B cell (primary cell): Measurements from ENCODE around the gene PLIN5. TPM values are rescaled to one million over a fixed set of nuclear protein-coding genes. Genes with fewer than 3 reads are reported as not detected.

Source experiments
- ATAC-seq: fragments of 200-7000 bp; cut with Tn5 transposase; one replicate; pipeline ENCODE4 v1.10.0; 2021; ENCODE audit warnings: low read depth, mild to moderate bottlenecking, moderate number of reproducible peaks, moderate library complexity
- CTCF ChIA-PET: fragments of 350-600 bp; sonication (Branson Sonifier 250); formaldehyde crosslinking; loops from one replicate; lab custom pipeline; 2021; ENCODE audit warnings: antibody characterized with exemption, inconsistent platforms; lab: Charles Lee
- POLR2A ChIA-PET: fragments of 350-600 bp; sonication (Branson Sonifier 250); formaldehyde crosslinking; loops from one replicate; lab custom pipeline; 2021; ENCODE audit warnings: antibody characterized with exemption; lab: Charles Lee
- DNase-seq: peaks from one replicate; pipeline ENCODE4 v3.0.0; 2013
- H2AFZ ChIP-seq: 2 replicates; pipeline ENCODE4 v1.6.1; 2012; ENCODE audit warnings: mild to moderate bottlenecking, low read depth, low read length; ENCODE audit not compliant: insufficient read depth, poor library complexity, severe bottlenecking
- H3K27ac ChIP-seq, 2 donors: 1 replicate in 1 of 2; 2 replicates in 1 of 2; pipeline ENCODE4 v1.5.1; 2012 to 2013; ENCODE audit warnings: low read length in 2 of 2, mild to moderate bottlenecking in 2 of 2, moderate library complexity in 1 of 2
- H3K27me3 ChIP-seq, 4 experiments: fragments of 200-600 bp in 1 of 4; sonication (generic) in 1 of 4; replicated peaks in 1 of 4; 1 replicate in 2 of 4; 2 replicates in 2 of 4; pipeline versions ENCODE4 v1.6.1 to v1.7.0; 2013 to 2016; ENCODE audit warnings: low read length in 3 of 4, mild to moderate bottlenecking in 2 of 4, mixed read lengths in 1 of 4, moderate library complexity in 1 of 4; ENCODE audit not compliant: insufficient read depth in 4 of 4, control insufficient read depth in 3 of 4; ENCODE audit errors: control extremely low read depth in 1 of 4
- H3K36me3 ChIP-seq, 2 experiments: replicated peaks in 1 of 2; 1 replicate in 1 of 2; 2 replicates in 1 of 2; pipeline versions ENCODE4 v1.6.1 to v1.7.1; 2013; ENCODE audit warnings: low read length in 1 of 2; ENCODE audit not compliant: insufficient read depth in 2 of 2, control insufficient read depth in 1 of 2; ENCODE audit errors: control extremely low read depth in 1 of 2, extremely low read depth in 1 of 2
- H3K4me1 ChIP-seq, 2 donors: fragments of 200-600 bp in 1 of 2; sonication (generic) in 1 of 2; 1 replicate in 1 of 2; 2 replicates in 1 of 2; pipeline versions ENCODE4 v1.5.1 to v1.6.1; 2013 to 2017; ENCODE audit warnings: low read length in 2 of 2; ENCODE audit not compliant: control insufficient read depth in 2 of 2, insufficient read depth in 2 of 2
- H3K4me2 ChIP-seq: replicated peaks from 2 replicates; pipeline ENCODE3; 2012; ENCODE audit warnings: mild to moderate bottlenecking, low read depth, low read length; ENCODE audit not compliant: poor library complexity, severe bottlenecking
- H3K4me3 ChIP-seq, 5 experiments: fragments of 200-600 bp in 1 of 5; sonication (generic) in 1 of 5; 1 replicate in 3 of 5; 2 replicates in 2 of 5; pipeline versions ENCODE4 v1.5.1 to v1.7.0; 2011 to 2016; ENCODE audit warnings: low read length in 4 of 5, mild to moderate bottlenecking in 4 of 5, low read depth in 2 of 5, control low read depth in 1 of 5, moderate library complexity in 1 of 5; ENCODE audit not compliant: insufficient read depth in 1 of 5; ENCODE audit errors: control extremely low read depth in 1 of 5, extremely low read depth in 1 of 5
- H3K79me2 ChIP-seq: fragments of 200-600 bp; sonication (generic); one replicate; pipeline ENCODE4 v1.6.0; 2016; ENCODE audit warnings: low read length; ENCODE audit not compliant: control insufficient read depth, insufficient read depth
- H3K9ac ChIP-seq: fragments of 200-600 bp; sonication (generic); 2 replicates; pipeline ENCODE4 v1.6.1; 2017; ENCODE audit warnings: mild to moderate bottlenecking, low read length, moderate library complexity
- H3K9me3 ChIP-seq, 3 donors: one replicate each; pipeline versions ENCODE4 v1.6.1 to v1.7.1; 2013; ENCODE audit warnings: low read length in 2 of 3; ENCODE audit not compliant: control insufficient read depth in 2 of 3, insufficient read depth in 1 of 3; ENCODE audit errors: control extremely low read depth in 1 of 3
- H4K20me1 ChIP-seq: 2 replicates; pipeline ENCODE4 v1.6.0; 2012; ENCODE audit warnings: mild to moderate bottlenecking, low read length; ENCODE audit not compliant: insufficient read depth, control insufficient read depth, poor library complexity, severe bottlenecking
- H3K27ac Mint-ChIP-seq: one replicate; pipeline ENCODE4 v1.8.0; 2021; ENCODE audit warnings: mixed read lengths
- H3K27me3 Mint-ChIP-seq: one replicate; pipeline ENCODE4 v1.8.0; 2021; ENCODE audit warnings: mixed read lengths
- H3K4me1 Mint-ChIP-seq: one replicate; pipeline ENCODE4 v1.8.0; 2021; ENCODE audit warnings: mixed read lengths
- H3K4me3 Mint-ChIP-seq: one replicate; pipeline ENCODE4 v1.8.0; 2021; ENCODE audit warnings: mixed read lengths
- H3K9me3 Mint-ChIP-seq: one replicate; pipeline ENCODE4 v1.8.0; 2022; ENCODE audit warnings: mixed read lengths; ENCODE audit not compliant: insufficient read depth
- EZH2 ChIP-seq: IDR thresholded peaks from 2 replicates; pipeline ENCODE4 v1.6.1; 2012; ENCODE audit warnings: borderline replicate concordance, low read depth, mild to moderate bottlenecking, moderate library complexity, low read length; ENCODE audit not compliant: insufficient read depth, poor library complexity, severe bottlenecking
- WGBS: methylation state at CpG from one replicate; pipeline ENCODE4 v1.1.5; 2013; ENCODE audit warnings: missing lambda C conversion rate; ENCODE audit not compliant: insufficient coverage; 5-methylcytosine and 5-hydroxymethylcytosine counted together
- intact Hi-C: fragments of 100-400 bp; cut with micrococcal nuclease; formaldehyde crosslinking; loops from one replicate; pipeline ENCODE4 v1.10.0; 2022
- polyA plus RNA-seq: library from polyadenylated mRNA; depleted of rRNA; stranded (reverse); fragments of >200 nt; gene quantifications from 2 replicates; pipeline ENCODE4 v1.2.3, GENCODE V29; 2012
- total RNA-seq, 2 donors: library from RNA; stranded (reverse); fragments of 120-200 nt in 1 of 2; gene quantifications; 1 replicate in 1 of 2; 2 replicates in 1 of 2; pipeline versions ENCODE4 v1.2.3 to v1.2.4, GENCODE V29; 2013 to 2022
- TF ChIP-seq, protein P1 (sequence below): fragments of 200-600 bp; IDR thresholded peaks from one replicate; pipeline ENCODE4 v1.8.0; 2022; ENCODE audit warnings: antibody characterized with exemption, mild to moderate bottlenecking

PLIN5 gene
- total and polyA plus RNA-seq, 2 donors (not counting 1 experiment from before 2014, with no cell fraction given): 0.15 to 0.27 TPM

DNA sequence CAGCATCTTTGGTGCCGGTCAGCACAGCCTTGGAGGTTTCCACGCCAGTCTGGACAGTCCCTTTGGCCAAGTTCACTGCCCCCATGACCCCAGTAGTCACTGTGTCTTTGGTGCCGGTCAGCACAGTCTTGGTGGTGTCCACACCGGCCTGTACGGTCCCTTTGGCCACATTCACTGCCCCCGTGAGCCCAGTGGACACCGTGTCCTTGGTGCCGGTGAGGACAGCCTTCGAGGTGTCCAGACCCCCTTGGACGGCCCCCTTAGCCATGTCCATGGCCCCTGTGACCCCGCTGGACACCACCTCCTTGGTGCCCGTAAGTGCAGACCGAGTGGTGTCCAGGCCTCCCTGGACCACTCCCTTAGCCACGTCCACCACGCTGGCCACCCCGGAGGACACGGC lies 21.8 kb downstream of the PLIN5 start:
- WGBS: 92% methylated on average over 17 of the region's 17 CpGs
- CTCF ChIA-PET: no interaction called here
- DNase-seq (no peak), ATAC-seq (no peak)
- peaks cover 0 to 17% (median 0%) of the 10 kb centered on the region in 3 donors for H3K9me3 ChIP-seq
- H3K27me3 ChIP-seq: peaks cover 0 to 2% (median 0%) of the 10 kb centered on the region in 4 experiments
- Mint-ChIP-seq H3K27me3 (no peaks in the 10 kb centered on the region), H3K9me3 (no peaks in the 10 kb centered on the region), H3K4me3 (no peak overlapping the region), H3K27ac (no peak overlapping the region), H3K4me1 (no peaks in the 10 kb centered on the region)
- H3K4me2 ChIP-seq: no peak overlapping the region
- no peak overlapping the region for H2AFZ ChIP-seq
- no peaks in the 10 kb centered on the region for H3K79me2 ChIP-seq
- intact Hi-C loops: no loop called here
- H3K4me1 ChIP-seq: no peaks in the 10 kb centered on the region
- no peak overlapping the region for H3K9ac ChIP-seq
- H3K27ac ChIP-seq: no peak overlapping the region
- POLR2A ChIA-PET: no interaction called here
- H4K20me1 ChIP-seq: no peaks in the 10 kb centered on the region
- H3K4me3 ChIP-seq: no peak overlapping the region
- no peaks in the 10 kb centered on the region for H3K36me3 ChIP-seq
- TF ChIP-seq, protein P1, sequence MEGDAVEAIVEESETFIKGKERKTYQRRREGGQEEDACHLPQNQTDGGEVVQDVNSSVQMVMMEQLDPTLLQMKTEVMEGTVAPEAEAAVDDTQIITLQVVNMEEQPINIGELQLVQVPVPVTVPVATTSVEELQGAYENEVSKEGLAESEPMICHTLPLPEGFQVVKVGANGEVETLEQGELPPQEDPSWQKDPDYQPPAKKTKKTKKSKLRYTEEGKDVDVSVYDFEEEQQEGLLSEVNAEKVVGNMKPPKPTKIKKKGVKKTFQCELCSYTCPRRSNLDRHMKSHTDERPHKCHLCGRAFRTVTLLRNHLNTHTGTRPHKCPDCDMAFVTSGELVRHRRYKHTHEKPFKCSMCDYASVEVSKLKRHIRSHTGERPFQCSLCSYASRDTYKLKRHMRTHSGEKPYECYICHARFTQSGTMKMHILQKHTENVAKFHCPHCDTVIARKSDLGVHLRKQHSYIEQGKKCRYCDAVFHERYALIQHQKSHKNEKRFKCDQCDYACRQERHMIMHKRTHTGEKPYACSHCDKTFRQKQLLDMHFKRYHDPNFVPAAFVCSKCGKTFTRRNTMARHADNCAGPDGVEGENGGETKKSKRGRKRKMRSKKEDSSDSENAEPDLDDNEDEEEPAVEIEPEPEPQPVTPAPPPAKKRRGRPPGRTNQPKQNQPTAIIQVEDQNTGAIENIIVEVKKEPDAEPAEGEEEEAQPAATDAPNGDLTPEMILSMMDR: no peak
- no peak for TF ChIP-seq EZH2

DNA sequence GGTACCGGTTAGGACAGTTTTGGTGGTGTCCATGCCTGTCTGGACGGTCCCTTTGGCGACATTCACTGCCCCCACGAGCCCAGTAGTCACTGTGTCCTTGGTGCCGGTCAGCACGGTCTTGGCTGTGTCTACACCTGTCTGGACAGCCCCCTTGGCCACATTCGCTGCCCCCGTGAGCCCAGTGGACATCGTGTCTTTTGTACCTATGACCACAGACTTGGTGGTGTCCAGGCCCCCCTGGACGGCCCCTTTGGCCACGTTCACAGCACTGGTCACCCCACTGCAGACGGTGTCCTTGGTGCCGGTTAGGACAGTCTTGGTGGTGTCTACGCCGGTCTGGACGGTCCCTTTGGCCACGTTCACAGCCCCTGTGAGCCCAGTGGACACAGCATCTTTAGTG lies 23.0 kb downstream of the PLIN5 start:
- Histone ChIP-seq H3K4me2 (no peak overlapping the region), H3K9ac (no peak overlapping the region), H3K79me2 (no peaks in the 10 kb centered on the region), H3K4me1 (no peaks in the 10 kb centered on the region), H4K20me1 (no peaks in the 10 kb centered on the region), H2AFZ (no peak overlapping the region), H3K27me3 (peaks cover 0 to 2% (median 0%) of the 10 kb centered on the region in 4 experiments), H3K4me3 (no peak overlapping the region), H3K9me3 (peaks cover 0 to 17% (median 0%) of the 10 kb centered on the region in 3 donors), H3K36me3 (no peaks in the 10 kb centered on the region), H3K27ac (no peak overlapping the region)
- ChIA-PET CTCF (no interaction called here), POLR2A (no interaction called here)
- no peak for ATAC-seq
- no peaks in the 10 kb centered on the region for H3K27me3 Mint-ChIP-seq
- H3K27ac Mint-ChIP-seq: no peak overlapping the region
- intact Hi-C loops: no loop called here
- no peaks in the 10 kb centered on the region for H3K4me1 Mint-ChIP-seq
- no peak overlapping the region for H3K4me3 Mint-ChIP-seq
- H3K9me3 Mint-ChIP-seq: no peaks in the 10 kb centered on the region
- DNase-seq: no peak
- WGBS: 93% methylated on average over 17 of the region's 17 CpGs
- TF ChIP-seq, protein P1: no peak
- TF ChIP-seq EZH2: no peak
